NCI-H510A (cell line): ENCODE data around the gene RABGAP1L.
"Not testable (repeated sequence)": the region's sequence is repeated elsewhere in the genome, so short reads cannot be mapped to it uniquely, and the experiment has no call there.

Experiments used
- DNase-seq: peaks from one replicate; lab custom pipeline; 2025; lab: John Stamatoyannopoulos, UW

Gene RABGAP1L

GRCh38 chr1:174159252-174160108 lies at the start of gene RABGAP1L:
Gene RABGAP1L (plus strand): TSS chr1:174159520.
- DNase-seq, result peak; percentile 94

GRCh38 chr1:174110053-174110452 lies 49.3 kb upstream of the RABGAP1L start:
- no peak for DNase-seq

- no peak for DNase-seq
Observed at GRCh38 chr1:174112489-174113162, 46.7 kb upstream of the RABGAP1L start.

GRCh38 chr1:174114106-174114505 lies 45.2 kb upstream of the RABGAP1L start:
- no peak for DNase-seq

GRCh38 chr1:174114788-174115448 lies 44.4 kb upstream of the RABGAP1L start:
- no peak for DNase-seq

- no peak for DNase-seq
Observed at GRCh38 chr1:174116042-174116441, 43.3 kb upstream of the RABGAP1L start.

GRCh38 chr1:174118751-174119150 lies 40.6 kb upstream of the RABGAP1L start:
- DNase-seq, result no peak

- not testable (repeated sequence) for DNase-seq
Observed at GRCh38 chr1:174122318-174122717, 37.0 kb upstream of the RABGAP1L start.

- DNase-seq, result no peak
Observed at GRCh38 chr1:174123843-174124242, 35.5 kb upstream of the RABGAP1L start.

- DNase-seq, result not testable (repeated sequence)
Observed at GRCh38 chr1:174127176-174127575, 32.1 kb upstream of the RABGAP1L start.

- no peak for DNase-seq
Observed at GRCh38 chr1:174131032-174131638, 28.2 kb upstream of the RABGAP1L start.

- no peak for DNase-seq
Observed at GRCh38 chr1:174134003-174134659, 25.2 kb upstream of the RABGAP1L start.

- DNase-seq, result no peak
Observed at GRCh38 chr1:174135211-174135610, 24.1 kb upstream of the RABGAP1L start.

GRCh38 chr1:174136714-174137113 lies 22.6 kb upstream of the RABGAP1L start:
- DNase-seq, result no peak

GRCh38 chr1:174142836-174143235 lies 16.5 kb upstream of the RABGAP1L start:
- DNase-seq, result no peak

- DNase-seq, result not testable (repeated sequence)
Observed at GRCh38 chr1:174143727-174144396, 15.5 kb upstream of the RABGAP1L start.

GRCh38 chr1:174144397-174144783 lies 14.9 kb upstream of the RABGAP1L start:
- not testable (repeated sequence) for DNase-seq

- no peak for DNase-seq
Observed at GRCh38 chr1:174149216-174149615, 10.1 kb upstream of the RABGAP1L start.

- no peak for DNase-seq
Observed at GRCh38 chr1:174150499-174150898, 8.8 kb upstream of the RABGAP1L start.

- no peak for DNase-seq
Observed at GRCh38 chr1:174152427-174152826, 6.9 kb upstream of the RABGAP1L start.
